ENCODE results near the gene TCF7L2.
"Not testable (repeated sequence)": the region's sequence is repeated elsewhere in the genome, so short reads cannot be mapped to it uniquely, and the experiment has no call there.

The TCF7L2 gene

DNA sequence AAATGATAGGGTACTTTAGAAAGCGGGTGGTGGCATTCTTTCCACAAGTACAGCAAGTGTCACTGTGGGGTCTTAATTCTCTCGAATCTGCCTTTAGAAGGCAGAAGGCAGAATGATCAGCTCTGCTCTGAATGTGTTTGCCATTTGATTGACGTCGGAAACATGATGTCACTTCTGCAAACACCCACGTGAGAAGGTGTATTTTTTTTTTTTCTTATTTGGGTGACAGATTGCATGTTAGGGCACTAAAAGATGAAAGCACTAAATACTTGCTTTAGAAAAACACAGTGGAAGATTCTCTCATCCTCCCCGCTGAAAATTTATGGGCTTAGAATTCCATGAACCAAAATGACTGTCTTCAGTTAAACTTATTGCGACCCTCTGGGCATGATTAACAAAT, 150.2 kb downstream of the TCF7L2 start:
- DNase-seq (ENCODE audit: insufficient read length, low spot score) (no peak), FAIRE-seq (no peak)
- TF ChIP-seq, protein P1, sequence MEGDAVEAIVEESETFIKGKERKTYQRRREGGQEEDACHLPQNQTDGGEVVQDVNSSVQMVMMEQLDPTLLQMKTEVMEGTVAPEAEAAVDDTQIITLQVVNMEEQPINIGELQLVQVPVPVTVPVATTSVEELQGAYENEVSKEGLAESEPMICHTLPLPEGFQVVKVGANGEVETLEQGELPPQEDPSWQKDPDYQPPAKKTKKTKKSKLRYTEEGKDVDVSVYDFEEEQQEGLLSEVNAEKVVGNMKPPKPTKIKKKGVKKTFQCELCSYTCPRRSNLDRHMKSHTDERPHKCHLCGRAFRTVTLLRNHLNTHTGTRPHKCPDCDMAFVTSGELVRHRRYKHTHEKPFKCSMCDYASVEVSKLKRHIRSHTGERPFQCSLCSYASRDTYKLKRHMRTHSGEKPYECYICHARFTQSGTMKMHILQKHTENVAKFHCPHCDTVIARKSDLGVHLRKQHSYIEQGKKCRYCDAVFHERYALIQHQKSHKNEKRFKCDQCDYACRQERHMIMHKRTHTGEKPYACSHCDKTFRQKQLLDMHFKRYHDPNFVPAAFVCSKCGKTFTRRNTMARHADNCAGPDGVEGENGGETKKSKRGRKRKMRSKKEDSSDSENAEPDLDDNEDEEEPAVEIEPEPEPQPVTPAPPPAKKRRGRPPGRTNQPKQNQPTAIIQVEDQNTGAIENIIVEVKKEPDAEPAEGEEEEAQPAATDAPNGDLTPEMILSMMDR (IDR thresholded peaks at IDR 0.05; ENCODE audit: insufficient read depth, missing control alignments): no peak

DNA sequence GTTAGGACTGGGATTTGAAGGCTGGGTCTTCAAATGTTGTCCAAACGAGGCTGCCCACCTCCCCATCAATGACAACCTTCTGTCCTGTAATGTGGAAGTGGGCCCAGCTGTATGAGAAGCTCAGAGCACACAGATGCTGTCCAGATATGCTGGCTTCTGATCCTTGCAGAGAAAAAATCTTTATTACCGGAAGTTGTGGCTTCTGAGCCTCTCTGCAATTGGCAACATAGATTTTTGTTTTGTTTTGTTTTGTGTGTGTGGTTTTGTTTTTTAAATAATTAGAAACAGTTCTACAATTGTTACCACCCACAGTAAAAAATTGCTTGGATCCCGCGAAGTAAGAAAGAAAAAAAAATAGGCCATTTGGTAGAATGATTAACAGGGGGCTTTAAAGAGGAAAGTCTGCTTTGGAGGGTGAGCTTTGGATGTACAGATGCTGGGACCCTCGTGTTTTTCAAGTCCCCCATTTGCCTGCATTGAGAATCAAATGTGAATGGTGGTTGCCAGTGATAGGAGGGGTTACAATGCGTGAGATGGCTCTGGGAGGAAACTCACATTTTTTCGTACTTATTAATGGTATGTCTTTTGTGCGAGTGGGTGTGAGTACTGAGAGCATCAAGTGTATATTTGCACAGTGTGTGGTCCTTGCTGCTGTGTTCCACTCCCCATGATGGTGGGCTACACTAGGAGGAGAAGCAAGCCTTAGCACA, 153.2 kb downstream of the TCF7L2 start:
- TF ChIP-seq, protein P1 (IDR thresholded peaks at IDR 0.05; ENCODE audit: insufficient read depth, missing control alignments): no peak
- DNase-seq (ENCODE audit: insufficient read length, low spot score) (no peak), FAIRE-seq (no peak)

GRCh38 chr10:113104047-113104446, 154.0 kb downstream of the TCF7L2 start:
- FAIRE-seq (no peak), DNase-seq (ENCODE audit: insufficient read length, low spot score) (no peak)
- TF ChIP-seq, protein P1 (IDR thresholded peaks at IDR 0.05; ENCODE audit: insufficient read depth, missing control alignments): no peak

DNA sequence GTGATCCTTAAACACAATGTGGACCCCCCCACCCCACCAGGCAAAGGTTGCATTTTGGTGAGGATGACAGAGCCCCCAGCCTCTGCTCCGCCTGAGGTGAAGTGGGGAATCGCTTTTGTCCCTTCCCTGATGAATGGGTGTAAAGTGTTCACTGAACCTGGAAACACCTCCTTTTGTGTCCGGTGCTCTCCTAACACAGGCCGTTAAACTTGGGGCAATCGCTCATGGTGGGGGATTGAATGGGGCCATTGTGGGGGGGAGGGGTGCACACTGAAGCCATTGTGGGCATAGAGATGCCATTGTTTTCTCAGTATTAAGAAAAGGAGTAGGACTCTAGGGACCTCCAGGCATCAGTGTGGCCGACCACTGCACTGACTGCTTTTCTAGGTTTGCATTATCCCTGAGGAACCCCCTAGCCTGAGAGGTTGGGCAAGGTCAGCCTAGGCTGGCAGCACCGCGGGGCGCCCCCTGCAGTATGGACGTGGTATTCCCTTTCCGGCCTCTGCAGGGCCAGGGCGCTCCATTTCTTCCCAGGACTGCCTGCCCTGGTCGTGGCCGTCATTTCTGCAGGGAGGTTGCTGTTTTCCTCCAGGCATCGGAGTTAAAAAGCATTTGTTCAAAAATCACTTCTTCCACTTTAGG, 158.3 kb downstream of the TCF7L2 start:
- TF ChIP-seq, protein P1 (IDR thresholded peaks at IDR 0.05; ENCODE audit: insufficient read depth, missing control alignments): peak; percentile 20
- no peak for FAIRE-seq

DNA sequence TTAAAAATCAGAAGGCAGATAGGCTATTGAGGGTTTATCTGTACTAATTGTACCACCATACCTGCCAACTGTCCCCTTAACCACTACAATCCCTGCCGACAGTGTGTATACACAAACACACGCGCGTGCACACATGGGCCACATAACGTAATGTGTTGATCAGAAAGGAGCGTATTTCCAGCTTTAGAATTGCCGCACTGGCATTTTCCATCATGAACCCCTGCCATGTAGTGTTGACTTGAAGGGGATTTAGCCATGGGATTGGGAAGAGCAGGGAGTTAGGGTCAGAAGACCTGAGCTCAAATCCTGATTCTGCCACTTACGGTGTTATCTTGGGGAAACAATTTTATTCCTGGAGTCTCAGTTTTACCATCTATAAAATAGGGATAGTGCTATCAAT, 158.9 kb downstream of the TCF7L2 start:
- DNase-seq (ENCODE audit: insufficient read length, low spot score) (no peak), FAIRE-seq (no peak)
- TF ChIP-seq, protein P1 (IDR thresholded peaks at IDR 0.05; ENCODE audit: insufficient read depth, missing control alignments): no peak

More for the DNA sequence above, 158.3 kb downstream of the TCF7L2 start:
- DNase-seq (ENCODE audit: insufficient read length, low spot score): no peak

DNA sequence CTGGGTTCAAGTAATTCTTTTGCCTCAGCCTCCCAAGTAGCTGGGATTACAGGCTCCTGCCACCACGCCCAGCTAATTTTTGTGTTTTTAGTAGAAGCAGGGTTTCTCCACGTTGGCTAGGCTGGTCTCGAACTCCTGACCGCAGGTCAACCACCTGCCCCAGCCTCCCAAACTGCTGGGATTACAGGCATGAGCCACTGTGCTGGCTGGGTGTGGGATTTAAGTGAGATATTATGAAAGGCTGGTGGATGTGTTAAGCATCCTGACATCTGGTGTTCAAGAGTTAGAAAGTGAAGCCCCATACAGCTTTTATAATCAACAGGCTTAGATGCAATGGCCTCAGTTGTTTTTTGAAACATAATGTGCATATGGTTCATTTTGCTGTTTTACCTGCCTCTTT, 159.4 kb downstream of the TCF7L2 start:
- not testable (repeated sequence) for FAIRE-seq; DNase-seq (ENCODE audit: insufficient read length, low spot score)

- FAIRE-seq (no peak), DNase-seq (ENCODE audit: insufficient read length, low spot score) (no peak)
- TF ChIP-seq, protein P1 (IDR thresholded peaks at IDR 0.05; ENCODE audit: insufficient read depth, missing control alignments): no peak
These were observed 161.2 kb downstream of the TCF7L2 start for GRCh38 chr10:113111260-113111659.
